Measurements from ENCODE around the gene GFI1B.
"Not testable (repeated sequence)": the region's sequence is repeated elsewhere in the genome, so short reads cannot be mapped to it uniquely, and the experiment has no call there.

Gene GFI1B

DNA sequence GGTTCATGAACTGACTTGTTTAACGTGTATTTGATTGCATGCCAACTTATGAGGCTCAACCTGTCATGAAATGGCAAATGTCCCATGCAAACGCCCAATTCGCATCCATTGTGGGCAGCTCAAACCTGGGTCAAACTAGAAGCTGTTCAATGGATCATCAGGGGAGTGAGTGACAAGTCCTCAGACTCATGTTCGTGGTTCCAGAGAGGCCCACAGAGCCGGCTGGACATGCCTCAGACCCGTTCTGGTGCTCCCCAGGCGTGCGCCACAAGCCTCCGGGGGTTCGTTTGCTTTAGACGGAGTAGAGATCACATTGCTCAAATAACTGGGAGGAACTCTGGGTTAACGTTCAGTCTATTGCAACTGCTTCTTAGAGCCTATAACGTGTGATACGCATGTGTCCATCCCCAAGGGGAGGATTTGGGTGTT lies 15.0 kb downstream of the GFI1B start:
- DNase-seq: no peak

GRCh38 chr9:132994410-132995120 lies 16.1 kb downstream of the GFI1B start:
- DNase-seq: no peak

DNA sequence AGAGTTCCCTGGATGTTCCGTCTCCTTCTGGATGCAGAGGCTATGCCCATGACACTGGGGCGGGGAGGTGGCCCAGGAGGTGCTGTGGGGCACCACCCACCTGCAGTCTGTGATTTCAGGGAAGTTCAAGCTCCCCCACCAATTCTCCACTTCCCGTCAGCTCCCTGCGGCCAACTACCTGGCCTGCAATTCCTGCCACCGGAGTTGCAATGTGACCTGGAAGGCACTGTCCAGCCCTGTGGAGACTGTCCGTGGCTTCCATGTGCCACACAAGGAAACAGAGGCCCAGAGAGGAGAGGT lies 16.6 kb downstream of the GFI1B start:
- DNase-seq: no peak

- DNase-seq: no peak
Measured at GRCh38 chr9:132995879-132996278, 17.4 kb downstream of the GFI1B start.

DNA sequence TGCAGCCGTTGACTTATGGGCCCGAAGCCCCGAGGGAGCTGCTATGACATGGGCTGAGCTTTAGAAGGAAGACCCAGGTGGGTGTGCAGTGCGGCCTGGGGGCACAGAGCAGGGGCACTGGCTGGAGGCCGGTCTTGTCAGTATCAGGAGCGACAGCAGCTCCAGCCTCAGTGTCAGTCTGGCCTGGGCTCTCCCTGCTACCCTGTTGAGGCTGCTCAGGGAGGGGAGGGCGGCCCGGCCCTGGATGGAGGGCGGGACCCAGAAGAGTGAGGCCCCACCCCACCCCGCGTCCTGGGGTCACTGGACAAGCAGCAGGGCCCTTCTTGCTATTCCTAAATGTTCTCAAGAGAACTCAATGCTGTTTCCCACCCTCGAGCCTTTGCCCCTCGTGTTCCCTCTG lies 18.0 kb downstream of the GFI1B start:
- no peak for DNase-seq

- DNase-seq: no peak
Measured at GRCh38 chr9:132997591-132997990, 19.1 kb downstream of the GFI1B start.

DNA sequence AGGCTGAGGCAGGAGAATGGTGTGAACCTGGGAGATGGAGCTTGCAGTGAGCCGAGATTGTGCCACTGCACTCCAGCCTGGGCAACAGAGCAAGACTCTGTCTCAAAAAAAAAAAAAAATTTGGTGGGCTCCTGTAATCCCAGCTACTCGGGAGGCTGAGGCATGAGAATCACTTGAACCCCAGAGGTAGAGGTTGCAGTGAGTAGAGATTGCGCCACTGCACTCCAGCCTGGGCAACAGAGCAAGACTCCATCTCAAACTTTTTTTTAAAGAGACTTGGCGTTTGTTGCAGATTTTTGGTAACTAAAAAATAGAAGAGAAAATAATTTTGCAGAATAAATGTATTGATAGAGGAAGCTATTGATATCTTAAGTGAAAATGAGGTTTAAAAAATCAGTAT lies 19.7 kb downstream of the GFI1B start:
- DNase-seq: not testable (repeated sequence)

- DNase-seq: no peak
Measured at GRCh38 chr9:132998831-132999635, 20.5 kb downstream of the GFI1B start.

DNA sequence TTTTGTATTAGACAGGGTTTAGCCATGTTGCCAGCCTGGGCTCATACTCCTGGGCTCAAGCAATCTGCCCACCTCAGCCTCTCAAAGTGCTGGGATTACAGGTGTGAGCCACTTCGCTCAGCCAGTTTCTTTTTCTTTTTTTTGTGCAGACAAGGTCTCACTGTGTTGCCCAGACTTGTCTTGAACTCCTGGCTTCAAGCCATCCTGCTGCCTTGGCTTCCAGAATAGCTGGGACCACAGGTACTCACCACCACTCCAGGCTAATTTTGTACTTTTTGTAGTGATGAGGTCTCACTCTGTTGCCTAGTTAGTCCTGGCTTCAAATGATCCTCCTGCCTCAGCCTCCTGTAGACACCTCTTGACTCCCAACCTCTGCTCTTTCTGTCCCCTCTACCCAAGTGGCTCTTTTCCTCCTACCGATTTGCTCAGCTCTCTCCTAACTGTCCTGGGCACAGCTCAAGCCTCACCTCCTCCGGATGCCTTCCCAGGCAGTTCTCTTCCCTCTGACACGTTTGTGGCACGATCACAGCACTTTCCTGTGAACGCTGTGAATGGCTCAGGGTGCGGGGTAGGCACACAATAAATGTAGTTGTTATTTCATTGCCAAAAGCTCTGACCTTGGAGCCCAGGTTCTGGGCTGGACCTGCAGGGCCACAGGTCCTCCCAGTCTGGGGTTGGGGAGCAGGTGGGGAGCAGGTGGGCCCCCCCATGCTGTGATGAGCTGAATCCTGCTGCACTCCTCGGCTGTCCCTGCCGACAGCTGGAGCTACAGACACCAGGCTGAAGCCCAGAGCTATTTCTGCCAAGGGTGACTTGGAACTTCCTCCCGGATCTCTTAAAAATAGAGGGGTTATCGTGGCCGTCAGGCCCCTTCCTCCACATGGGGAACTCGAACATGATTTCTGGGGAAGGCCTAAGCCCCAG lies 23.9 kb downstream of the GFI1B start:
- no peak for DNase-seq

- no peak for DNase-seq
Measured at GRCh38 chr9:133003071-133003461, 24.6 kb downstream of the GFI1B start.

DNA sequence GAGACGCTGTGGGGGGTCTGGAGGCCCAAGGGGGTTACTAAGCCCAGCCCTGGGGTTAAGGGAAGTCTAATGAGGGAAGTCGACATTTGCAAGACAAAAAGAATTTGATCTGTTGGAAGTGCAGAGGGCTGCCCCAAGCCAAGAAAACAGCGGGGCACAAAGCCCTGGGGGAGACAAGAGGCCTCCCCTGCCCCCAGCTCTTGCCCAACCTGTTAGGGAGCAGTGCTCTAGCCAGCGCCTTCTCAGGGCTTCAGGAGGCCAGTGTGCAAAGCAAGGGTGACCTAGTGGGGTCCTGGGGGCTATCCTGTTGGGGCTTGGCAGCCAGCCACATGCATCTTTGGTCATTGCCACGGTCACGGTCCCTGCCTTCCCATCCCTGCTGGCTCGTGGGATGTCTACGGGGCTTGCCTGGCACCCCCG lies 25.2 kb downstream of the GFI1B start:
- no peak for DNase-seq

- DNase-seq: no peak
Measured at GRCh38 chr9:133004091-133004998, 25.9 kb downstream of the GFI1B start.

GRCh38 chr9:133004999-133005760 lies 26.7 kb downstream of the GFI1B start:
- no peak for DNase-seq

DNA sequence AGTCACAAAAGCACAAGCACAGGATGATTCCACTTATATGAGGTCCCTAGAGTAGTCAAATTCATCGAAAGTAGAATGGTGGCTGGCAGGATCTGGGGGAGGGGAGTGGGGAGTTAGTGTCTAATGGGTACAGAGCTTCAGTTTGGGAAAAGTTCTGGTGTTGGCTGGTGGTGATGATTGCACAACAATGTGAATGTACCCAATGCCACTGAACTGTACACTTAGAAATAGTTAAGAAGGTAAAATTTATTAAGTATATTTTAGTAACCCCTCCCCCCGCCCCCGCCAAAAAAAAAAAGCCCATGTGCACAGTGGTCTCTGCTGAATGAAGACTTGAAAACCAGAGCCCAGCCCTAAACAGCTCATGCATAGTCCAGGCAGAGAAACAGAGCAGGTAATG lies 27.5 kb downstream of the GFI1B start:
- DNase-seq: no peak

DNA sequence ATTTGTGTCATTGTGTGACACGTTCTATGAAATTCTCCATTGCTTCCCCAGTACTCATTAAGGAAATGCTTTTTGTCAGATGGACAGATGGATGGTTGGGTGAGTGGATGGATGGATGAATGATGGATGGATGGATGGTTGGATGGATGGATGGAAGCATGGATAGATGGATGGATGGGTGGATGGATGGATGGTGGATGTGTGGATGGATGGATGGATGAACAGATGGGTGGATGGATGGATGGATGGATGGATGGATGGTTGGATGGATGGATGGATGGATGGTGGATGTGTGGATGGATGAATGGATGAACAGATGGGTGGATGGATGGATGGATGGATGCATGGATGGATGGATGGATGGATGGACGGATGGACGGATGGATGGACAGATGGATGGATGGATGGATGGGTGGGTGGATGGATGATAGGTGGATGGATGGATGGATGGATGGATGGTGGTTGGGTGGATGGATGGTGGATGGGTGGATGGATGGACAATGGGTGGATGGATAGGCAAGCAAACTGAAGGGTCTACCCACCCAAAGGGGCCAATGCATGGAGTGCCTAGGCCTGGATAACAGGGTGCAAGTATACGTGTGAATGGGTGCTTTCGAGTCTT lies 28.3 kb downstream of the GFI1B start:
- no peak for DNase-seq

DNA sequence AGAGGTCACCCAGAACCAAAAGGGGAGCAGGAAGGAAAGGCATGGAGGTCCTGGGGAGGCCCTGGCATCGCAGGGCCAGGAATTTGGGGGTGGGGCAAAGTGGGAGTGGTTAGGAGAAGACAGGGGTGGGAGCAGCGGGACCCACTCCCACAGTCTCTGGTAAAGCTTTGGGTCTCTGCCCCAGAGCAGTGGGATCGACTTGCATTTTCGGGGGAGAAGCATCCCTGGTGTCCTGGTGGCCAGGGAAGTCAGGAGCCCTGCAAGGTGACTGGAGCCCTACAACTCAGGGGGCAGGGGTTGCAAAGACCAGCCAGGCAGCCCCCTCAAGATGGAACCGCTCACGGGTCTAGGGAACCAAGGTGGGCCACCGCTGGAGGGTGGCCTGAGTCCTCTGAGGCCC lies 29.9 kb downstream of the GFI1B start:
- DNase-seq: no peak

GRCh38 chr9:133008824-133009223 lies 30.3 kb downstream of the GFI1B start:
- DNase-seq: no peak

DNA sequence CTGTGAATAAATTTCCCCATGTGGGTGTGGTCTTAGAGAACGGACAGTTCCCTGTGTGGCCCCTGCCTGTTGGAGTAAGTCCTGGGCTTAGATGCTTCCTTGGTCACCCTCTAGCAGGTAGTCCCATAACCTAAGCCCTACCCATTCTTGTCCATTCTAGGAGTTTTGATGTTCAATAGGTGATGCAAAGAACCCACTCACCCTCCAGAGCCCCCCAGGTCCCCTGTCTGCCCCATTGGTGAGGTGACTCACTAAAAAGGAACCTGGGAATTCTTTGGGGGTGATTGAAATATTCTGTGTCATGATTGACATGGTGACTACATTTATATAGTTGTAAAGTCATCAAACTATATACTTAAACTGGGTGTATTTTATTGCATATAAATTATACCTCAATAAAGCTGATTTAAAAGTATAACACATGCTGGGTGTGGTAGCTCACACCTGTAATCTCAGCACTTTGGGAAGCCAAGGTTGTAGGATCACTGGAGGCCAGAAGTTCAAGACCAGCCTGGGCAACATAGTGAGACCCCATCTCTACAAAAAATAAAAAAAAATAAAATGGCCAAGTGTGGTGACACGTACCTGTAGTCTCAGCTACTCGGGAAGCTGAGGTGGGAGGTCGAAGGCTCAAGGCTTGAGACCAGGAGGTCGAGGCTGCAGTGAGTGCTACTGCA lies 31.6 kb downstream of the GFI1B start:
- no peak for DNase-seq

- DNase-seq: no peak
Measured at GRCh38 chr9:133014696-133015095, 36.2 kb downstream of the GFI1B start.

GRCh38 chr9:133023117-133023890 lies 44.8 kb downstream of the GFI1B start:
- no peak for DNase-seq
